K562 (cell line): ENCODE measurements around the gene ORAI3. TPM values are rescaled to one million over a fixed set of nuclear protein-coding genes. Genes with fewer than 3 reads are reported as not detected.
A peak's percentile ranks its signal among the peaks of the same experiment; 100 is the strongest.

ENCODE experiments used
- ATAC-seq: fragments of 200-7000 bp; cut with Tn5 transposase; 3 replicates; pipeline ENCODE4 v1.9.1; 2020; ENCODE audit warnings: moderate library complexity
- BruUV-seq: library from RNA; stranded (reverse); fragments of 400-500 nt; replicated peaks from 2 replicates; lab custom pipeline; 2021; lab: Mats Ljungman, UMichigan
- CTCF ChIA-PET: fragments of 300-600 bp; formaldehyde crosslinking; extraction: SDS; loops from one replicate; lab custom pipeline; 2021; ENCODE audit warnings: low intra/inter-chr PET ratio; lab: Yijun Ruan, JAX
- POLR2A ChIA-PET: fragments of 300-600, 350-650 bp; sonication (Branson Sonifier 250); formaldehyde crosslinking; extraction: SDS; loops from one replicate; lab custom pipeline; 2021; ENCODE audit warnings: antibody characterized with exemption, inconsistent platforms; lab: Yijun Ruan, JAX
- DNase-seq, 4 experiments: peaks; one replicate each; pipeline versions ENCODE4 v3.0.0 to v3.0.0-alpha.2; 2011 to 2018; ENCODE audit warnings: low spot score in 3 of 4, mixed read lengths in 3 of 4; ENCODE audit errors: extremely low read depth in 1 of 4
- FAIRE-seq: peaks from 2 replicates; lab custom pipeline; 2011; peaks lifted over from hg19 to GRCh38; lab: Jason Lieb, UNC
- H2AFZ ChIP-seq: 2 replicates; pipeline ENCODE4 v1.6.0; 2011; ENCODE audit warnings: low read depth, low read length, control low read depth, inconsistent platforms
- H3K27ac ChIP-seq: fragments of 200-600 bp; 3 replicates; pipeline ENCODE4 v1.8.0; 2011; ENCODE audit warnings: low read depth, mild to moderate bottlenecking, control low read depth, inconsistent platforms, low read length, moderate library complexity, mixed read lengths; ENCODE audit errors: extremely low read depth
- H3K27me3 ChIP-seq, 2 experiments: fragments of 300-600 bp in 1 of 2; 2 replicates in 1 of 2; 3 replicates in 1 of 2; pipeline versions ENCODE4 v1.6.0 to v1.8.0; 2011; ENCODE audit warnings: inconsistent platforms in 2 of 2, low read length in 2 of 2, mild to moderate bottlenecking in 1 of 2, mixed read lengths in 1 of 2, moderate library complexity in 1 of 2; ENCODE audit not compliant: control insufficient read depth in 2 of 2, insufficient read depth in 2 of 2
- H3K36me3 ChIP-seq: fragments of 300-600 bp; 3 replicates; pipeline ENCODE4 v1.8.0; 2011; ENCODE audit warnings: mild to moderate bottlenecking, low read length, inconsistent platforms; ENCODE audit not compliant: control insufficient read depth, insufficient read depth
- H3K4me1 ChIP-seq, 2 experiments: fragments of 200-600 bp in 1 of 2; replicated peaks in 1 of 2; 2 replicates in 1 of 2; 3 replicates in 1 of 2; pipeline versions ENCODE4 v1.5.1 to v1.8.0; 2011; ENCODE audit warnings: inconsistent platforms in 2 of 2, low read length in 2 of 2, mild to moderate bottlenecking in 1 of 2, mixed read lengths in 1 of 2, moderate library complexity in 1 of 2; ENCODE audit not compliant: control insufficient read depth in 2 of 2, insufficient read depth in 2 of 2
- H3K4me2 ChIP-seq: 2 replicates; pipeline ENCODE4 v1.6.1; 2011; ENCODE audit warnings: low read length, control low read depth, inconsistent platforms, mixed read lengths; ENCODE audit not compliant: insufficient read depth
- H3K4me3 ChIP-seq: fragments of 200-600 bp; sonication (generic), shearing (Covaris generic); 2 replicates; pipeline ENCODE4 v1.5.1; 2016; ENCODE audit warnings: control low read depth, inconsistent platforms
- H3K79me2 ChIP-seq: fragments of 200-600 bp; 3 replicates; pipeline ENCODE4 v1.8.0; 2011; ENCODE audit warnings: low read length, inconsistent platforms; ENCODE audit not compliant: control insufficient read depth, insufficient read depth
- H3K9ac ChIP-seq, 2 experiments: 2 replicates each; pipeline versions ENCODE4 v1.6.0 to v1.6.1; 2011; ENCODE audit warnings: low read depth in 2 of 2, low read length in 2 of 2, control low read depth in 1 of 2, inconsistent platforms in 1 of 2, mild to moderate bottlenecking in 1 of 2, mixed read lengths in 1 of 2; ENCODE audit not compliant: insufficient read depth in 1 of 2
- H3K9me1 ChIP-seq: one replicate; pipeline ENCODE4 v1.6.0; 2011; ENCODE audit warnings: inconsistent platforms, mild to moderate bottlenecking, low read length, moderate library complexity; ENCODE audit not compliant: control insufficient read depth, insufficient read depth
- H3K9me3 ChIP-seq: replicated peaks from 2 replicates; pipeline ENCODE4 v1.5.1; 2011; ENCODE audit warnings: low read depth, low read length, inconsistent platforms; ENCODE audit not compliant: control insufficient read depth, insufficient read depth
- H4K20me1 ChIP-seq: replicated peaks from 2 replicates; pipeline ENCODE4 v1.6.1; 2011; ENCODE audit warnings: low read length, inconsistent platforms, mixed read lengths; ENCODE audit not compliant: control insufficient read depth, insufficient read depth
- CAMTA2 ChIP-seq: fragments of 250-450 bp; sonication (Bioruptor Pico); conservative IDR thresholded peaks from 2 replicates; pipeline ENCODE4 v1.5.1; 2022
- CBX2 ChIP-seq: fragments of 200-600 bp; sonication (generic); IDR thresholded peaks from one replicate; pipeline ENCODE4 v1.6.1; 2012; ENCODE audit warnings: mild to moderate bottlenecking, low read length, inconsistent platforms; ENCODE audit not compliant: insufficient read depth, poor library complexity, severe bottlenecking
- CBX3 ChIP-seq, 2 experiments: IDR thresholded peaks; 1 replicate in 1 of 2; 2 replicates in 1 of 2; pipeline ENCODE4 v1.6.1; 2012; ENCODE audit warnings: inconsistent platforms in 2 of 2, low read length in 2 of 2, borderline replicate concordance in 1 of 2, control low read depth in 1 of 2
- GTF2E2 ChIP-seq: fragments of 200-800 bp; sonication (Bioruptor generic); IDR thresholded peaks from 2 replicates; pipeline ENCODE4 v1.6.1; 2016; ENCODE audit warnings: missing genetic modification characterization, missing compliant biosample characterization
- KDM1A ChIP-seq, 2 experiments: fragments of 450-650 bp; IDR thresholded peaks; 2 replicates each; pipeline ENCODE4 v1.6.1; 2016; ENCODE audit warnings: mild to moderate bottlenecking in 2 of 2
- NEUROD1 ChIP-seq: fragments of 150-350 bp; IDR thresholded peaks from 2 replicates; pipeline ENCODE4 v1.6.1; 2014; ENCODE audit warnings: borderline replicate concordance, low read length, low read depth; ENCODE audit not compliant: partially characterized antibody
- RBM15 ChIP-seq: fragments of 200-400 bp; formaldehyde crosslinking; IDR thresholded peaks from 2 replicates; pipeline ENCODE4 v1.6.1; 2018; ENCODE audit warnings: mild to moderate bottlenecking, low read length, moderate library complexity; ENCODE audit not compliant: insufficient read depth
- TEAD1 ChIP-seq, 2 experiments: fragments of 450-650 bp in 1 of 2; sonication (generic) in 1 of 2; formaldehyde crosslinking; IDR thresholded peaks; 2 replicates each; pipeline versions ENCODE4 v1.4.0 to v1.8.0; 2020 to 2022; ENCODE audit warnings: mild to moderate bottlenecking in 2 of 2, missing genetic modification reagents in 1 of 2
- ZNF140 ChIP-seq: fragments of 250-450 bp; sonication (Bioruptor Pico); IDR thresholded peaks from 2 replicates; pipeline ENCODE4 v1.8.0; 2021; ENCODE audit warnings: moderate library complexity, mild to moderate bottlenecking, inconsistent platforms
- ZNF146 ChIP-seq: IDR thresholded peaks from one replicate; pipeline ENCODE4 v1.6.1; 2018; ENCODE audit warnings: missing compliant biosample characterization; ENCODE audit not compliant: unreplicated experiment
- WGBS: fragments of 100-300 bp; shearing (Covaris generic); methylation state at CpG from one replicate; pipeline ENCODE4 v1.1.6; 2016; ENCODE audit warnings: low coverage, mixed read lengths; ENCODE audit not compliant: insufficient coverage; ENCODE audit errors: missing lambda C conversion rate; 5-methylcytosine and 5-hydroxymethylcytosine counted together
- in situ Hi-C: fragments of 300-500 bp; cut with MboI; formaldehyde crosslinking; loops from 4 replicates; pipeline ENCODE4 v1.15.0; 2018; ENCODE audit warnings: inconsistent platforms, mixed read lengths
- intact Hi-C: fragments of 100-400 bp; cut with micrococcal nuclease; formaldehyde crosslinking; loops from 2 replicates; pipeline ENCODE4 v1.14.2; 2022
- polyA plus RNA-seq, 8 experiments: library from polyadenylated mRNA; depleted of rRNA in 4 of 8; stranded (reverse) in 5 of 8; unstranded in 3 of 8; fragments of >200 nt; fragmentation: Nextera tagmentation in 2 of 8; fragmentation: Illumina TruSeq in 1 of 8; extraction: Ambion mirVana in 2 of 8; extraction: Trizol in 1 of 8; gene quantifications; 2 replicates each; pipeline versions ENCODE4 v1.2.1 to v1.2.3, GENCODE V29; 2011 to 2014; ENCODE audit warnings: inconsistent platforms in 1 of 8, missing spikeins in 1 of 8
- total RNA-seq, 7 experiments: library from RNA; depleted of rRNA in 6 of 7; stranded (reverse); fragments of >200 nt in 6 of 7; fragmentation: Illumina TruSeq in 2 of 7; extraction: Trizol in 2 of 7; gene quantifications; 2 replicates each; pipeline versions ENCODE4 v1.2.1 to v1.2.3, GENCODE V29; 2011 to 2021; ENCODE audit warnings: low replicate concordance in 1 of 7
- TF ChIP-seq, protein P1 (sequence below): fragments of 450-650 bp; IDR thresholded peaks from 2 replicates; pipeline ENCODE4 v1.6.1; 2016; ENCODE audit warnings: low read depth, mild to moderate bottlenecking, moderate library complexity
- TF ChIP-seq, protein P2 (sequence below): sonication (generic); formaldehyde crosslinking; IDR thresholded peaks from 2 replicates; pipeline ENCODE4 v1.8.0; 2022; ENCODE audit warnings: mild to moderate bottlenecking, low read depth, missing genetic modification reagents

ORAI3 gene
- total and polyA plus RNA-seq, 9 of the 15 experiments (the other 6 are each of a cell fraction or from before 2014, with no cell fraction given), result 4.9 to 23.3 (median 14.1) TPM

DNA sequence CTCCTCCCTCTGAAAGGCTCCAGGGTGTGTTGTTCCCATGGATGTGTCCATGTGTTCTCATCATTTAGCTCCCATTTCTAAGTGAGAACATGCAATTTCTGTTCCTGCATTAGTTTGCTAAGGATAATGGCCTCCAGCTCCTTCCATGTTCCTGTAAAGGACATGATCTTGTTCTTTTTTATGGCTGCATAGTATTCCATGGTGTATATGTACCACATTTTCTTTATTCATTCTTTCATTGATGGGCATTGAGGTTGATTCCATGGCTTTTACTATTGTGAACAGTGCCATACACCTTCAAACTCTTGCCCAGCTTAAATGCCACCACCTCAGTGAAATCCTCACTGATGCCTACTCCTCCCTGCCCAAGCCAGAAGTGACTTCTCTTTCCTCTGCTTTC, 4.5 kb upstream of the ORAI3 start:
- ATAC-seq (no peak), FAIRE-seq (no peak), DNase-seq (no peak)
- CTCF ChIA-PET, result no interaction called here
- H4K20me1 ChIP-seq, result no peaks in the 10 kb centered on the region
- POLR2A ChIA-PET, result interaction anchor here (1.7 kb wide), 1 partner anchor 10 kb away, joined by 4 read pairs; no protein-coding TSS in a partner anchor
- no peak overlapping the region for H3K4me3 ChIP-seq
- H3K79me2 ChIP-seq, result peaks cover 2% of the 10 kb centered on the region; the same call in 2 of the 3 replicates
- H3K36me3 ChIP-seq, result peaks cover 61% of the 10 kb centered on the region; the same call in 2 of the 3 replicates
- H3K9me3 ChIP-seq, result no peaks in the 10 kb centered on the region
- no peak overlapping the region for H3K9ac ChIP-seq
- in situ Hi-C loops (no loop called here), intact Hi-C loops (no loop called here)
- no TSS peak for BruUV-seq
- H3K4me2 ChIP-seq, result no peak overlapping the region
- H3K27ac ChIP-seq, result no peak overlapping the region
- peak; percentile 88 for TF ChIP-seq ZNF146 (CRISPR knock-in tag)
- TF ChIP-seq RBM15, result no peak
- TF ChIP-seq KDM1A (IDR thresholded peaks at IDR 0.05), result 0 out of 4 replicates have a peak, but pooled peaks have one; percentile 14 to 19
- TF ChIP-seq, all 486 proteins: peak for 2
- H2AFZ ChIP-seq, result no peak overlapping the region
- H3K9me1 ChIP-seq, result no peaks in the 10 kb centered on the region
- peaks cover 8 to 37% of the 10 kb centered on the region in 2 experiments; a peak in 4 of 5 replicates for H3K4me1 ChIP-seq
- H3K27me3 ChIP-seq, result no peaks in the 10 kb centered on the region

- in situ Hi-C loops (no loop called here), intact Hi-C loops (no loop called here)
- Histone ChIP-seq H3K27me3 (no peaks in the 10 kb centered on the region), H3K4me1 (peaks cover 22 to 50% of the 10 kb centered on the region in 2 experiments), H3K9me1 (peaks cover 4% of the 10 kb centered on the region), H3K4me2 (no peak overlapping the region), H3K79me2 (peaks cover 28% of the 10 kb centered on the region), H3K27ac (no peak overlapping the region), H3K36me3 (peaks cover 54% of the 10 kb centered on the region; the same call in 2 of the 3 replicates), H4K20me1 (no peaks in the 10 kb centered on the region), H2AFZ (no peak overlapping the region), H3K4me3 (no peak overlapping the region), H3K9me3 (no peaks in the 10 kb centered on the region), H3K9ac (peak overlapping the region in 1 of 2 experiments; percentile 22; a peak in 1 of 4 replicates)
- 91% methylated on average over 33 of the region's 38 CpGs for WGBS
- CTCF ChIA-PET, result no interaction called here
- POLR2A ChIA-PET, result interaction anchor here (0.6 to 1.2 kb wide), 3 partner anchors 127 to 233 kb away, joined by 3 to 4 read pairs (median 3); partner anchors contain the start of genes FUS, ZNF646 and ZNF668
- FAIRE-seq (no peak), ATAC-seq (no peak), DNase-seq (no peak)
- no TSS peak for BruUV-seq
- no peak for TF ChIP-seq ZNF140 (CRISPR knock-in tag)
- no peak for TF ChIP-seq CBX3 (IDR thresholded peaks at IDR 0.05; ENCODE audit: borderline replicate concordance in 1 of 2, low read length in 2 of 2)
- TF ChIP-seq CBX2, result no peak
- TF ChIP-seq GTF2E2, result no peak
- TF ChIP-seq ZNF146 (CRISPR knock-in tag), result no peak
- TF ChIP-seq, protein P1, sequence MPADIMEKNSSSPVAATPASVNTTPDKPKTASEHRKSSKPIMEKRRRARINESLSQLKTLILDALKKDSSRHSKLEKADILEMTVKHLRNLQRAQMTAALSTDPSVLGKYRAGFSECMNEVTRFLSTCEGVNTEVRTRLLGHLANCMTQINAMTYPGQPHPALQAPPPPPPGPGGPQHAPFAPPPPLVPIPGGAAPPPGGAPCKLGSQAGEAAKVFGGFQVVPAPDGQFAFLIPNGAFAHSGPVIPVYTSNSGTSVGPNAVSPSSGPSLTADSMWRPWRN, result no peak
- no peak for TF ChIP-seq TEAD1 (CRISPR knock-in tag; IDR thresholded peaks at IDR 0.05)
- TF ChIP-seq, protein P2, sequence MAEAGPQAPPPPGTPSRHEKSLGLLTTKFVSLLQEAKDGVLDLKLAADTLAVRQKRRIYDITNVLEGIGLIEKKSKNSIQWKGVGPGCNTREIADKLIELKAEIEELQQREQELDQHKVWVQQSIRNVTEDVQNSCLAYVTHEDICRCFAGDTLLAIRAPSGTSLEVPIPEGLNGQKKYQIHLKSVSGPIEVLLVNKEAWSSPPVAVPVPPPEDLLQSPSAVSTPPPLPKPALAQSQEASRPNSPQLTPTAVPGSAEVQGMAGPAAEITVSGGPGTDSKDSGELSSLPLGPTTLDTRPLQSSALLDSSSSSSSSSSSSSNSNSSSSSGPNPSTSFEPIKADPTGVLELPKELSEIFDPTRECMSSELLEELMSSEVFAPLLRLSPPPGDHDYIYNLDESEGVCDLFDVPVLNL (CRISPR knock-in tag), result no peak
- no peak for TF ChIP-seq CAMTA2 (CRISPR knock-in tag)
- TF ChIP-seq NEUROD1, result no peak
These were observed 2.0 kb upstream of the ORAI3 start for GRCh38 chr16:30946671-30947540.
